Stimulated activated CD8-positive, alpha-beta memory T cell treated with anti-CD3 and anti-CD28 coated beads, Interleukin-15, amount 100 ng/mL, for 24 hours (primary cell): ENCODE measurements around the gene USP11.
"Not testable (repeated sequence)": the region's sequence is repeated elsewhere in the genome, so short reads cannot be mapped to it uniquely, and the experiment has no call there.

Experiments used
- DNase-seq: peaks from one replicate; pipeline ENCODE4 v3.0.0-alpha.2; 2020; ENCODE audit warnings: low read depth

USP11 gene

DNA sequence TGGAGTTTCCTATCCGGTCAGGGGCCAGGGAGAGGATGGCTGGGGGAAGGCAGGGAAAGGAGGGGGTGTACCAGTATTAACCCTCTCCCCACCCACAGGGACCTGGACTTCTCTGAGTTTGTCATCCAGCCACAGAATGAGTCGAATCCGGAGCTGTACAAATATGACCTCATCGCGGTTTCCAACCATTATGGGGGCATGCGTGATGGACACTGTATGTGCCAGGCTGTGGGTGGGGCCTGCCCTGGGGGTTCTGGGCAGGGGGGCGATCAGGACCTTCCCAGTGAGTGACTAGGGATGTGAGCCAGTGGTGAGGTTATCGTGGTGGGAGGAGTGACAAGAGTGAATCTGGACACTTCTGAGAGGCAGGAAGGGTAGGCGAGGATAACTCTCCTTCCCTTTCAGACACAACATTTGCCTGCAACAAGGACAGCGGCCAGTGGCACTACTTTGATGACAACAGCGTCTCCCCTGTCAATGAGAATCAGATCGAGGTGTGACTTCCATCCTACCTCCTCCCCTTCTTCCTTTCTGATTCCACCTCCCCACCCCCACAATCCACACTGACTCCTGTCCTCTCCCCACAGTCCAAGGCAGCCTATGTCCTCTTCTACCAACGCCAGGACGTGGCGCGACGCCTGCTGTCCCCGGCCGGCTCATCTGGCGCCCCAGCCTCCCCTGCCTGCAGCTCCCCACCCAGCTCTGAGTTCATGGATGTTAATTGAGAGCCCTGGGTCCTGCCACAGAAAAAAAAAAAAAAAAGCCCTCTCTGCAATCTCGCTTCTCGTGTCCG is 14.6 kb downstream of the USP11 start:
- no peak for DNase-seq

GRCh38 chrX:47247999-47248320 is 15.2 kb downstream of the USP11 start:
- no peak for DNase-seq

GRCh38 chrX:47248576-47248975 is 15.8 kb downstream of the USP11 start:
- DNase-seq = no peak

DNA sequence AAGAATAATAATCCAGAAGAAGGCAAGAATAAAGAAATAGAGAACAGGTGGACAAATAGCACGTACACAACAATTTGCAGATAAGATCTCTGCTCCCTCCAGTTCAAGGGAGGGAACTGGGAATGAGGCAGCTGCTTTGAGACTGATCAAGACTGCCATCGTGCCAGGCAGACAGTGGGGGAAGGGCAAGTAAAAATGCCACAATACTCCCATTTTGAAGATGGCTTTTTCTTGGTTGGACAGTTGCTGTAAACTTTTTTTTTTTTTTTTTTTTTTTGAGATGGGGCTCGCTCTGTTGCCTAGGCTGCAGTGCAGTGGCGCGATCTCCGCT is 17.2 kb downstream of the USP11 start:
- no peak for DNase-seq

GRCh38 chrX:47257620-47258019 is 24.8 kb downstream of the USP11 start:
- DNase-seq = not testable (repeated sequence)

GRCh38 chrX:47264483-47265173 is 31.8 kb downstream of the USP11 start:
- no peak for DNase-seq

DNA sequence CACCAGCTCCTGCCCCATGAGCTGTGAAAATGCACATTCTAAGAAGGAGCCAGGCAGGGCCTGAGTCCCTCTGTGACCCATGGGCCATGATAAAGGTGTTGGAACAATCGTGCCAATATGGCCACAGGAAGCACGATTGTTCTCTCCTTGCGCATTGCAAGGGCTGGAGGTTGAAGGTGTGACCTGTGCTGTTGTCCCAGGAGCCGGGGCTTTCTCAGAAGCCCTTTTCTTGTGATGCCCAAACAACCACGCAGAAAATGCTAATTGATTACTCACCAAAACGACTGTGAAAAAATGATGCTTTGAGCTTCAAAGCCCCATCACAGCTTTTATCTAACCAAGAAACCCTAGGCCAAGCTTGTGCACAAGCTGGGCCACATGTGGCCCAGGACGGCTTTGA is 33.8 kb downstream of the USP11 start:
- no peak for DNase-seq

DNA sequence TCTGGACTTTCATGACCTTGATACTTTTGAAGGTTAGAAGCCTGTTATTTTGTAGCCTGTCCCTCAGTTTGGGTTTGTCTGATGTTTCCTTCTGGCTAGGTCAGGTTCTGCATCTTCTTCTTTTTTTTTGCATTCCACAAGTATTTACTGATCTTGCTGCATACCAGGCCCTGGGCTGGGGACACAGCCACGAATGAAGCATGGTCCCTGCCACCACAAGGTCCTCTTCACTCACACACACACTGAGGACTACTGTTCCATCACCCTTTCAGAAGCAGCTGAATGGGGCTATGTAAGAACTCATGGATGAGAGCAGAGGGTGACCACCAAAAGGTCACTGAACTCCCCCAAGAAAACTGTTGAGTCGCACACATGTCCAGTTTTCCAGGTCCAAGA is 39.2 kb downstream of the USP11 start:
- no peak for DNase-seq

DNA sequence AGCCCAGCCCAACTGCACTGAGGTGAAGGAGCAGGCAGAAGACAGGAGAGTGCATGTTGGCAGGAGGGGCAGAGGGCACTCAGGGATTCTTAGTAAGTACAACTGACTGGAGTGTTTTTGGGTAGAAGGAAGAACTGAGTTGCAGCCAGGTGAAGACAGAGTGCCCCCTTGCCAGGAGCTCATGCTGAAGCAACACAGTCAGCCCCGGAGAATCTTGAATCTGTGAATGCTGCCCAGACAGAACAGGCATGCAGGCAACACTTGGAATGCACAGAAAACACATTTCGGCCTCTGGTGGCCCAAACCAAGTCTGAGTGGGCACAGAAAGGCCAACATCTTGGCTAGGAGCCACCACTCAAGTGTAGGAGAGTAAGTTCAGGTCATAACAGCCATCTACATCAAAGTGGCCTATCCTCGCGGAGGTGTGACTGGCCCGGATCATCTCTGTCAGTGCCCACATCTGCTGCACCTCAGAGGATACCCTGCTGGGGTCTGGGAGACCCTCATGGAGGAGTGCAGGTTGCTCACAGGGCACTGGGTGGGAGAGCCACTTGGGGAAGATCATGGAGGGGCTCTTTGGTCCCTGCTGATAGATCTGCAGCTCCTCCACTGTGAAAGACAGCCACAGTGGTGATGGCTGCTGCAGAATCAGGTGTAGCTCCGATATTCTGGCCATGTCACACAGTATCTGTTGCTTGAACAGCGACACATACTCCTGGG is 40.4 kb downstream of the USP11 start:
- no peak for DNase-seq

- DNase-seq = no peak
Measured at GRCh38 chrX:47278691-47279090, 45.9 kb downstream of the USP11 start.

DNA sequence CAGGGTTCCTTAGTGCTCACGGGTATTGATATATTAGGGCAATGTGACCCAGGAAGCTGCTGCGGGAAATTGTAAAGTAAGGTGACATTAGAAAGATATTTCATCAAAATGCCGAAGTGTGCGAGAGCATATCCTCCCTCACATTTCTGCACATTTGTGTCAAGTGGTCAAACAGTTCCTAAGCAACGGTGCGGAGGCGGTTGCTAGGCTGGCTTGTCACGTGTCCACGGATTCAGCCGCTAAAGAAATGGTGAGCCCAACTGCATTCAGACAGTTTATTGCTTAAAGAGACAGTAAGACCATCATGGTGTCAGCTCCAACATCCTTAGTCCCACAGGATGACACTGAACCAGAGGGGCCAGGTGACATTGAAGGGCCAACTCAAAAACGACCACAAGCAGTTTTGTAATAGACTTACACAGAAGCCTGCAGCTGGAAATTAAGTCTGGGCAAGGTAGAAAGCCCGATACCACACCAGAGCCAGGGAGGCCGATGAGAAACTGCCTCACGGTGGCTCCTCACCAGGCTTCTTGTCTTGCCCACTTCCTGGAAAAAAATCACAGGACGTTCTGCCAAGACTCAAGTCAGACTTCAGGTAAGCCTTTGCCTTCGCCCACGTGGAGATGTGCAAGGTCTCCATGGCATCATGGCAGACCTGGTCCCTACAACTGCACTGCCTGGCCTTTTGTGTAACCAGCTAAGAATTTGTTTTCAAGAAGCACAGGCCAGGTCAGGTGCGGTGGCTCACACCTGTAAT is 50.4 kb downstream of the USP11 start:
- DNase-seq = no peak

GRCh38 chrX:47284616-47285015 is 51.8 kb downstream of the USP11 start:
- not testable (repeated sequence) for DNase-seq

DNA sequence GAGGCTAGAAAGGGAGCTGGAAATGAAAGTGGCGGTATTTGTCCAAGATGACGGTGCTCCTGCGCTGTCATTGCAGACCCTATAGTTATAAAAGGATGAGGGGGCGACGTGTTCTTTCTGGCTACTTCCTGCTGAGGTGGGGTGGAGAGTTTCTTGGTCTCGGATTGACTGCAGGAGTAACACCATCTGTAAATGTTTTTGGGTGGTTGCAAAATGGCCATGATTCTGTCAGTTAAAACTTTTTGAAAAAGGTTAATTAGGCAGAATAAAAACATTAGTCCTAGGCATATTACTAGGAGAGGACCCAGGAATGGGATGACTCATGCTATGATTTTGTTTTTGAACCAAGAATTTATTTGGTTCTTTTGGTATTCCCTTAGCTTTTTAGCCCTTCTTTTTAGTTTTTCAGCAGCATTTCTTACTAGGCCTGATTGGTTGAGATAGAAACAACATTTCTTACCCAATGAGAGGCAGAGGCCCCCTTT is 53.1 kb downstream of the USP11 start:
- DNase-seq = no peak

- DNase-seq = no peak
Measured at GRCh38 chrX:47293106-47293505, 60.3 kb downstream of the USP11 start.

GRCh38 chrX:47296766-47297365 is 64.1 kb downstream of the USP11 start:
- DNase-seq = no peak

GRCh38 chrX:47297874-47298273 is 65.1 kb downstream of the USP11 start:
- no peak for DNase-seq
